ENCODE data around the gene FGD6.

GRCh38 chr12:95240556-95240955 is 23.3 kb upstream of the FGD6 start:
- no peak for TF ChIP-seq POLR2A (IDR thresholded peaks at IDR 0.05)
- TF ChIP-seq, protein P1, sequence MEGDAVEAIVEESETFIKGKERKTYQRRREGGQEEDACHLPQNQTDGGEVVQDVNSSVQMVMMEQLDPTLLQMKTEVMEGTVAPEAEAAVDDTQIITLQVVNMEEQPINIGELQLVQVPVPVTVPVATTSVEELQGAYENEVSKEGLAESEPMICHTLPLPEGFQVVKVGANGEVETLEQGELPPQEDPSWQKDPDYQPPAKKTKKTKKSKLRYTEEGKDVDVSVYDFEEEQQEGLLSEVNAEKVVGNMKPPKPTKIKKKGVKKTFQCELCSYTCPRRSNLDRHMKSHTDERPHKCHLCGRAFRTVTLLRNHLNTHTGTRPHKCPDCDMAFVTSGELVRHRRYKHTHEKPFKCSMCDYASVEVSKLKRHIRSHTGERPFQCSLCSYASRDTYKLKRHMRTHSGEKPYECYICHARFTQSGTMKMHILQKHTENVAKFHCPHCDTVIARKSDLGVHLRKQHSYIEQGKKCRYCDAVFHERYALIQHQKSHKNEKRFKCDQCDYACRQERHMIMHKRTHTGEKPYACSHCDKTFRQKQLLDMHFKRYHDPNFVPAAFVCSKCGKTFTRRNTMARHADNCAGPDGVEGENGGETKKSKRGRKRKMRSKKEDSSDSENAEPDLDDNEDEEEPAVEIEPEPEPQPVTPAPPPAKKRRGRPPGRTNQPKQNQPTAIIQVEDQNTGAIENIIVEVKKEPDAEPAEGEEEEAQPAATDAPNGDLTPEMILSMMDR (IDR thresholded peaks at IDR 0.05), result no peak

Data from body of pancreas (tissue), 4 donors.